ENCODE data around the gene BTBD6. TPM values are rescaled to one million over a fixed set of nuclear protein-coding genes. Genes with fewer than 3 reads are reported as not detected.

Gene BTBD6
- total RNA-seq, 1 donor from 2014 or later = 48.8 TPM

Other genes starting within 250 kb of the BTBD6 start
- gene CDCA4, start 227.4 kb upstream of the BTBD6 start, total RNA-seq = 3.1 TPM
- gene GPR132, start 183.1 kb upstream of the BTBD6 start, total RNA-seq = 0.89 TPM
- 34.6 TPM for gene JAG2, start 79.8 kb upstream of the BTBD6 start, total RNA-seq
- 33.9 TPM for gene NUDT14, start 67.2 kb upstream of the BTBD6 start, total RNA-seq
- gene BRF1, start 52.5 kb downstream of the BTBD6 start, total RNA-seq = 19.0 TPM
- 69.1 TPM for gene PACS2, start 66.2 kb downstream of the BTBD6 start, total RNA-seq
- 2.4 TPM for gene TEX22, start 150.0 kb downstream of the BTBD6 start, total RNA-seq
- 192 TPM for gene MTA1, start 171.3 kb downstream of the BTBD6 start, total RNA-seq
- gene CRIP2, start 226.3 kb downstream of the BTBD6 start, total RNA-seq = 1,081 TPM
- 82.0 TPM for gene CRIP1, start 238.4 kb downstream of the BTBD6 start, total RNA-seq
- gene TEDC1, start 242.7 kb downstream of the BTBD6 start, total RNA-seq = 6.4 TPM

Measured in Right ventricle myocardium inferior (tissue), 1 donor.